Measurements from ENCODE around the gene FIS1. TPM values are rescaled to one million over a fixed set of nuclear protein-coding genes. Genes with fewer than 3 reads are reported as not detected.

FIS1 gene
- 192 and 275 TPM in 2 replicates for total RNA-seq

GRCh38 chr7:101244375-101245146, at the start of gene FIS1:
TSS of gene FIS1 (minus strand) at chr7:101245081. CDS start at chr7:101245004, 77 bp downstream.

GRCh38 chr7:101237206-101238067, 7.4 kb downstream of the FIS1 start, which contains the start of gene CLDN15:
TSS of gene CLDN15 (minus strand) at chr7:101237802. CDS start at chr7:101237581, 221 bp downstream.

GRCh38 chr7:101217388-101218235, 27.3 kb downstream of the FIS1 start, which contains the start of the genes PLOD3 and ZNHIT1:
TSS of gene PLOD3 (minus strand) at chr7:101217581. CDS start at chr7:101217274, 307 bp downstream.
TSS of gene ZNHIT1 (plus strand) at chr7:101218165. CDS start at chr7:101218196, 31 bp downstream.

GRCh38 chr7:101200862-101201599, 43.9 kb downstream of the FIS1 start, which contains the start of gene MOGAT3:
TSS of gene MOGAT3 (minus strand) at chr7:101201036. CDS start at chr7:101200854, 182 bp downstream.

Other genes starting within 250 kb of the FIS1 start
- not detected in 2 replicates for gene MUC17, start 225.0 kb downstream of the FIS1 start, total RNA-seq
- 12.8 and 18.3 TPM in 2 replicates for gene TRIM56, start 159.6 kb downstream of the FIS1 start, total RNA-seq
- 2,435 and 2,576 TPM in 2 replicates for gene SERPINE1, start 118.0 kb downstream of the FIS1 start, total RNA-seq
- 138 and 216 TPM in 2 replicates for gene AP1S1, start 90.6 kb downstream of the FIS1 start, total RNA-seq
- gene VGF, start 79.5 kb downstream of the FIS1 start, total RNA-seq, result under 0.01 TPM in 1 of 2 replicates, not detected in the other
- gene NAT16, start 64.8 kb downstream of the FIS1 start, total RNA-seq, result not detected in 2 replicates
- not detected in 2 replicates for gene MOGAT3, start 44.0 kb downstream of the FIS1 start, total RNA-seq
- 58.9 and 84.0 TPM in 2 replicates for gene PLOD3, start 27.5 kb downstream of the FIS1 start, total RNA-seq
- 86.0 and 115 TPM in 2 replicates for gene ZNHIT1, start 26.9 kb downstream of the FIS1 start, total RNA-seq
- 1.7 and 4.2 TPM in 2 replicates for gene CLDN15, start 7.3 kb downstream of the FIS1 start, total RNA-seq
- gene IFT22, start 76.7 kb upstream of the FIS1 start, total RNA-seq, result 20.7 and 22.0 TPM in 2 replicates
- under 0.01 TPM in 1 of 2 replicates, not detected in the other for gene COL26A1, start 117.8 kb upstream of the FIS1 start, total RNA-seq

Measured in regular cardiac myocyte (primary cell).